Epithelial cell of proximal tubule (primary cell): ENCODE results near the gene PXDN. TPM values are rescaled to one million over a fixed set of nuclear protein-coding genes. Genes with fewer than 3 reads are reported as not detected.

Experiments
- DNase-seq: peaks from one replicate; pipeline ENCODE4 v3.0.0-alpha.2; 2011; ENCODE audit warnings: low read depth
- H3K4me3 ChIP-seq: 2 replicates; pipeline ENCODE4 v1.5.1; 2011; ENCODE audit warnings: low read depth, mild to moderate bottlenecking, low read length
- total RNA-seq: library from RNA; depleted of rRNA; stranded (reverse); fragments of >200 nt; gene quantifications from 2 replicates; pipeline ENCODE4 v1.2.3, GENCODE V29; 2015
- TF ChIP-seq, protein P1 (sequence below): conservative IDR thresholded peaks from 2 replicates; pipeline ENCODE4 v1.5.1; 2012; ENCODE audit warnings: low read depth, mild to moderate bottlenecking, low read length

The PXDN gene
- total RNA-seq, 1 donor from 2014 or later: 197 TPM

DNA sequence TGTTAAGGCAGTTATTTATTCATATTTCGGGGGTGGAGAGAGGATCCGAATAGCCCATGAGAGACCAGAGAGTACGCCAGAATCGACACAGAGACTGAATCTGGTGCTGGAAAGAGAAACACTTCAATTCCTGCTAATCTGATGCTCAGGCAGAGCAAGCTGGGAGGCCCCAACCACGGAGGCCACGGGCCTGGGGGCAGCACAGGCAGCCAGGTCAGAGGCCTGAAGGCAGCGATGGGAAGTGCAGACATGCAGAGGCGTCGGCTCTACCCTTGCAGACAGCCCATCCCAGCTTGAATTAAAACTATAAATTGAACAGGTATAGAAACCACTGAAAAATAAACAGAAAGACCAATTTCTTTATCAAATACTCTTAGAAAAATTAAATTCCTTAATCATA, 50.6 kb downstream of the PXDN start:
- H3K4me3 ChIP-seq: no peak overlapping the region
- no peak for DNase-seq
- TF ChIP-seq, protein P1, sequence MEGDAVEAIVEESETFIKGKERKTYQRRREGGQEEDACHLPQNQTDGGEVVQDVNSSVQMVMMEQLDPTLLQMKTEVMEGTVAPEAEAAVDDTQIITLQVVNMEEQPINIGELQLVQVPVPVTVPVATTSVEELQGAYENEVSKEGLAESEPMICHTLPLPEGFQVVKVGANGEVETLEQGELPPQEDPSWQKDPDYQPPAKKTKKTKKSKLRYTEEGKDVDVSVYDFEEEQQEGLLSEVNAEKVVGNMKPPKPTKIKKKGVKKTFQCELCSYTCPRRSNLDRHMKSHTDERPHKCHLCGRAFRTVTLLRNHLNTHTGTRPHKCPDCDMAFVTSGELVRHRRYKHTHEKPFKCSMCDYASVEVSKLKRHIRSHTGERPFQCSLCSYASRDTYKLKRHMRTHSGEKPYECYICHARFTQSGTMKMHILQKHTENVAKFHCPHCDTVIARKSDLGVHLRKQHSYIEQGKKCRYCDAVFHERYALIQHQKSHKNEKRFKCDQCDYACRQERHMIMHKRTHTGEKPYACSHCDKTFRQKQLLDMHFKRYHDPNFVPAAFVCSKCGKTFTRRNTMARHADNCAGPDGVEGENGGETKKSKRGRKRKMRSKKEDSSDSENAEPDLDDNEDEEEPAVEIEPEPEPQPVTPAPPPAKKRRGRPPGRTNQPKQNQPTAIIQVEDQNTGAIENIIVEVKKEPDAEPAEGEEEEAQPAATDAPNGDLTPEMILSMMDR: no peak

DNA sequence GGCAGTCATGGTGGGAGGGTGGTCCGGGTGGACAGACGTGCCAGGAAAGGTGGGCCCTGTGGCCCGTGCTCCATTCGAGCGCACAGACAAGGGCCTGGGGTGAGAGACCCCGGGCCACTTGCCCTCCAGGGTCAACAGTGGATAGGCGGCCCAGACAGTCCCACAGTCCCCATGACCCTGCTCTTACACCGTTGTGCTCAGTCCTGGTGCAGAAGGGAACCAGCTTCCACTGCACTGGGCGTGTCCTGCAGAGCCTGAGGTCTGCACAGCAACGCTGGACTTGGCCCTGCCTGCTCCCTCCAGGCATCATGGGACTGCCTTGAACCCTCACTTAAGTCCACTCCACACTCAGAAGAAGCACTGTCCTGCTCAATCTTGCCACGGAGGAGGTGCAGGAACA, 52.0 kb downstream of the PXDN start:
- TF ChIP-seq, protein P1: no peak
- no peak overlapping the region for H3K4me3 ChIP-seq
- DNase-seq: no peak

DNA sequence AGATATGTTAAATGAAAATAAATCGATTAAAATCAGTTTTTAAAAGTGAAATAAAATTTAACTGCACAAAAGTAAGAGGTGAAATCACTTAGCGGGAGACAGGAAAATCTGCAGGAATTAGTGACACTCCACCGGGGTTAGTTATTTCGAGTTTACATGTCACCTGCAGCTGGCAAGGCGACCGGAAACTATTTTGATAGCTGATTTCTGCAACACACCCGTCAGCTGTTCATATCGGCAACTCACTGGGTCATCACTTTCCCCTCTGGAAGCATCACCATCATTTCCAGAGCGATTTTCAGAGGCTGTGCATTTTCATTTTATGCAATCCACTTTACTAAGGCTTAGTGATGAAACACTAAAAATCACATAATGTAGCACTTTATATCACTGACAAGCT, 52.9 kb downstream of the PXDN start:
- TF ChIP-seq, protein P1: no peak
- no peak for DNase-seq

DNA sequence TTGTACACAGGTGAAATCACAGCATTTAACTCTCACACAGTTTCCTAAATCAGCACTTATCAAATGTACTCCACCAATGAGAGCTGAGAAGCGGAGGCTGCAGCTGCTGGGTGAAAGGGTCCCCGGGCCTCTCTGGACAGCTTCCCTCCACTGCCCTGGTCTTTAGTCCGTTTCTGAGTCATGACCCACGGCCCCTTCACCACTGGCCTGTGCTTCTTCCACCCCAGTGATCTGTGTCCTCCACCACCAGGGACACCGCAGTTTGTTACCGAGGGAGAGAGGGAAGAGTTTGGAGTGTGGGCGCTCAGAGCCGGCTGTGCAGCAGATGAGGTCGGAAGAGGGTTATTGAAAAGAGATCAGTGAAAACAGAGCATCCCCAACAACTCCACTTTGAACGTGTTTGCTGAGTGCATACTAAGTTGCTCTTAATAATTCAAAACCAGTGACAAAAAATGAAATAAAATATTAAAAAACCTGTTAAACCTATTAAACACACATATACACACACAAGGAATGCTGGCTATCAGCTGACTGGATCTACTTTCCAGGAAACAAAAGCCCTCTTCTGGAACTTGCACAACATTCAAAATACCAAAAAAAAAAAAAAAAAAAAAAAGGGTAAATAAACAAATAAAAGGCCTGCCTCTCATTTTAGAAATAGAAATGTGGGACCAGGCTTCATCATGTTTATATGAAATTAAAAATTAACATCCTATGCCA, 54.1 kb downstream of the PXDN start:
- DNase-seq: no peak
- TF ChIP-seq, protein P1: no peak
- H3K4me3 ChIP-seq: no peak overlapping the region

More for the DNA sequence above, 52.9 kb downstream of the PXDN start:
- no peak overlapping the region for H3K4me3 ChIP-seq

DNA sequence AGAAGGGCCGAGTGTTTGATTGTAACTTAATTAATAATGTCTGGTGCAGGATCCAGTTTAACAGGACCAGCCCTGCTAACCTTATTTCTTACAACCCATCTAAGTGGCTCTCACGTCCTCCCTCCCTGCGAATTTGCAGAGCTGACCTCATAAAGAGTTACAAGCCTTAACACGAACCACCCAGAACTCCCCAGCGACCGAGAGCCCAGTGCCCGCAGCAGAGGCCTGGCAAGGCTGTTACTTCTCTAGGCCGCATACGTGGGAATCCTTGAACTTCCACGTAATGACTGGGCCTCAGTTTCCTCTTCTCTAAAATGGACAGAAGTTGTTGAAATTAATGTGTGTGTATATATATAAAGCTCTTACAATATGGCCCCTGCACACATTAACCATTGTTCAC, 55.5 kb downstream of the PXDN start:
- no peak for DNase-seq

DNA sequence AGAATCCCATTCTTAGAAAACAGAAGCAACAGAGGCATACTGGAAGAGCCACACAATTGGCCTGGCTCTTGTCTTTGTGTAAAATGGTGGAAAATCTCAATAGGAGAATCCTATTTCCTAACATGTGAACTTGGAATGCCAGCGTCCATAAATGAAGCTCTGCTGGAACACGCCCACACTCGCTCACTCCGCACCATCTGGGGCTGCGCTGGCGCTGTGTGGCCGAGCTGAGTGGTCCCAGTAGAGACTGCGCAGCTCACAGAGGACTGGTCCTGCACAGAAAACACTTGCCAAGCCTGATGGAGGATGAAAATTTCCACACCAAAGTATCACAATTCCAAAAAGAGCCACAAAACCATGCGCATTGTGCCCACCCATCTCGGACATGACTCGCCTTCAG, 56.2 kb downstream of the PXDN start:
- no peak for DNase-seq
- TF ChIP-seq, protein P1: no peak
- no peak overlapping the region for H3K4me3 ChIP-seq

More for the DNA sequence above, 55.5 kb downstream of the PXDN start:
- TF ChIP-seq, protein P1: no peak
- no peak overlapping the region for H3K4me3 ChIP-seq

DNA sequence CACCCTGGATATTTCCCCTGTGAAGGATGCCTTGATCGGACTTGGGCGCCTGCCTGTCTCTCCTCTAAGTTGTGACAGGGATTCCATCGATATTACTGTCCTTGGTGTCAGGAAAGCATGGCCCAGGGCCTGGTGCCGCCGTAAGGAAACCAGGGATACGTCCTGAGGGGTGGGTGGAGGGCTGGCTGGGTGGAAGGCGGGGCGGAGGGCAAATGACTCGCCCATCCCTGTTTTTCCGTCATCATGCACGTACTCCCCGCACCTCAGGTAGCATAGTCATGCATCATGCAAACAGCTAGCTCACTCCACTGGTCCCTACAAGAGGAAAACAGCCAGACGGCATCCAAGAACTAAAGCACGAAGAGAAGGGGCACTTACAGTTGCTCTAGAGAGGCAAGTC, 57.1 kb downstream of the PXDN start:
- TF ChIP-seq, protein P1: no peak
- no peak overlapping the region for H3K4me3 ChIP-seq
- DNase-seq: no peak
